ENCODE measurements around the gene DUOXA2. TPM values are rescaled to one million over a fixed set of nuclear protein-coding genes. Genes with fewer than 3 reads are reported as not detected.

Gene DUOXA2
- total RNA-seq, 1 experiment from 2014 or later, result not detected

- H3K36me3 Mint-ChIP-seq, result no peaks in the 10 kb centered on the region
- no peak overlapping the region for H3K27ac Mint-ChIP-seq
- peak overlapping the region; percentile 64 for H3K4me3 Mint-ChIP-seq
- DNase-seq (ENCODE audit: low spot score), result no peak
- H3K9me3 Mint-ChIP-seq, result no peaks in the 10 kb centered on the region
- H3K4me1 Mint-ChIP-seq, result peaks cover 44% of the 10 kb centered on the region
- peak; percentile 3 for ATAC-seq
- CTCF ChIA-PET, result interaction anchor here (1.0 to 8.3 kb wide), 7 partner anchors 10 to 425 kb away, joined by 3 to 231 read pairs (median 4); partner anchors contain the start of genes DUOX1 and DUOXA1
- peaks cover 100% of the 10 kb centered on the region for H3K27me3 Mint-ChIP-seq (ENCODE audit: low read depth)
- TF ChIP-seq MXD4 (CRISPR knock-in tag; IDR thresholded peaks at IDR 0.05; ENCODE audit: borderline replicate concordance) (no peak), SP1 (CRISPR knock-in tag; conservative IDR thresholded peaks at IDR 0.05) (no peak), CTCF (IDR thresholded peaks at IDR 0.05) (no peak), ELF4 (CRISPR knock-in tag; IDR thresholded peaks at IDR 0.05; ENCODE audit: low read depth) (no peak), RELA (CRISPR knock-in tag; IDR thresholded peaks at IDR 0.05; ENCODE audit: borderline replicate concordance) (no peak), ZNF219 (CRISPR knock-in tag; IDR thresholded peaks at IDR 0.05; ENCODE audit: borderline replicate concordance) (no peak), ETV6 (CRISPR knock-in tag; IDR thresholded peaks at IDR 0.05) (no peak), SMAD4 (CRISPR knock-in tag; IDR thresholded peaks at IDR 0.05) (no peak), GRHL2 (CRISPR knock-in tag; IDR thresholded peaks at IDR 0.05; ENCODE audit: insufficient replicate concordance, severe bottlenecking) (no peak), ZNF671 (CRISPR knock-in tag; IDR thresholded peaks at IDR 0.05) (no peak), ZNF396 (CRISPR knock-in tag; IDR thresholded peaks at IDR 0.05; ENCODE audit: borderline replicate concordance) (no peak), MYBL2 (CRISPR knock-in tag; IDR thresholded peaks at IDR 0.05) (no peak)
- TF ChIP-seq, protein P1, sequence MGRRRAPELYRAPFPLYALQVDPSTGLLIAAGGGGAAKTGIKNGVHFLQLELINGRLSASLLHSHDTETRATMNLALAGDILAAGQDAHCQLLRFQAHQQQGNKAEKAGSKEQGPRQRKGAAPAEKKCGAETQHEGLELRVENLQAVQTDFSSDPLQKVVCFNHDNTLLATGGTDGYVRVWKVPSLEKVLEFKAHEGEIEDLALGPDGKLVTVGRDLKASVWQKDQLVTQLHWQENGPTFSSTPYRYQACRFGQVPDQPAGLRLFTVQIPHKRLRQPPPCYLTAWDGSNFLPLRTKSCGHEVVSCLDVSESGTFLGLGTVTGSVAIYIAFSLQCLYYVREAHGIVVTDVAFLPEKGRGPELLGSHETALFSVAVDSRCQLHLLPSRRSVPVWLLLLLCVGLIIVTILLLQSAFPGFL (CRISPR knock-in tag; IDR thresholded peaks at IDR 0.05; ENCODE audit: borderline replicate concordance), result no peak
- TF ChIP-seq, protein P2, sequence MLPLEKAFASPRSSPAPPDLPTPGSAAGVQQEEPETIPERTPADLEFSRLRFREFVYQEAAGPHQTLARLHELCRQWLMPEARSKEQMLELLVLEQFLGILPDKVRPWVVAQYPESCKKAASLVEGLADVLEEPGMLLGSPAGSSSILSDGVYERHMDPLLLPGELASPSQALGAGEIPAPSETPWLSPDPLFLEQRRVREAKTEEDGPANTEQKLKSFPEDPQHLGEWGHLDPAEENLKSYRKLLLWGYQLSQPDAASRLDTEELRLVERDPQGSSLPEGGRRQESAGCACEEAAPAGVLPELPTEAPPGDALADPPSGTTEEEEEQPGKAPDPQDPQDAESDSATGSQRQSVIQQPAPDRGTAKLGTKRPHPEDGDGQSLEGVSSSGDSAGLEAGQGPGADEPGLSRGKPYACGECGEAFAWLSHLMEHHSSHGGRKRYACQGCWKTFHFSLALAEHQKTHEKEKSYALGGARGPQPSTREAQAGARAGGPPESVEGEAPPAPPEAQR (CRISPR knock-in tag; IDR thresholded peaks at IDR 0.05), result no peak
- TF ChIP-seq, protein P3, sequence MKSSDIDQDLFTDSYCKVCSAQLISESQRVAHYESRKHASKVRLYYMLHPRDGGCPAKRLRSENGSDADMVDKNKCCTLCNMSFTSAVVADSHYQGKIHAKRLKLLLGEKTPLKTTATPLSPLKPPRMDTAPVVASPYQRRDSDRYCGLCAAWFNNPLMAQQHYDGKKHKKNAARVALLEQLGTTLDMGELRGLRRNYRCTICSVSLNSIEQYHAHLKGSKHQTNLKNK (CRISPR knock-in tag; IDR thresholded peaks at IDR 0.05), result no peak
- TF ChIP-seq, protein P4, sequence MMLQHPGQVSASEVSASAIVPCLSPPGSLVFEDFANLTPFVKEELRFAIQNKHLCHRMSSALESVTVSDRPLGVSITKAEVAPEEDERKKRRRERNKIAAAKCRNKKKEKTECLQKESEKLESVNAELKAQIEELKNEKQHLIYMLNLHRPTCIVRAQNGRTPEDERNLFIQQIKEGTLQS (CRISPR knock-in tag; conservative IDR thresholded peaks at IDR 0.05), result no peak
- TF ChIP-seq, protein P5, sequence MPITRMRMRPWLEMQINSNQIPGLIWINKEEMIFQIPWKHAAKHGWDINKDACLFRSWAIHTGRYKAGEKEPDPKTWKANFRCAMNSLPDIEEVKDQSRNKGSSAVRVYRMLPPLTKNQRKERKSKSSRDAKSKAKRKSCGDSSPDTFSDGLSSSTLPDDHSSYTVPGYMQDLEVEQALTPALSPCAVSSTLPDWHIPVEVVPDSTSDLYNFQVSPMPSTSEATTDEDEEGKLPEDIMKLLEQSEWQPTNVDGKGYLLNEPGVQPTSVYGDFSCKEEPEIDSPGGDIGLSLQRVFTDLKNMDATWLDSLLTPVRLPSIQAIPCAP (CRISPR knock-in tag; IDR thresholded peaks at IDR 0.05), result no peak
- TF ChIP-seq, protein P6, sequence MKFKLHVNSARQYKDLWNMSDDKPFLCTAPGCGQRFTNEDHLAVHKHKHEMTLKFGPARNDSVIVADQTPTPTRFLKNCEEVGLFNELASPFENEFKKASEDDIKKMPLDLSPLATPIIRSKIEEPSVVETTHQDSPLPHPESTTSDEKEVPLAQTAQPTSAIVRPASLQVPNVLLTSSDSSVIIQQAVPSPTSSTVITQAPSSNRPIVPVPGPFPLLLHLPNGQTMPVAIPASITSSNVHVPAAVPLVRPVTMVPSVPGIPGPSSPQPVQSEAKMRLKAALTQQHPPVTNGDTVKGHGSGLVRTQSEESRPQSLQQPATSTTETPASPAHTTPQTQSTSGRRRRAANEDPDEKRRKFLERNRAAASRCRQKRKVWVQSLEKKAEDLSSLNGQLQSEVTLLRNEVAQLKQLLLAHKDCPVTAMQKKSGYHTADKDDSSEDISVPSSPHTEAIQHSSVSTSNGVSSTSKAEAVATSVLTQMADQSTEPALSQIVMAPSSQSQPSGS (CRISPR knock-in tag; IDR thresholded peaks at IDR 0.05; ENCODE audit: borderline replicate concordance, low read depth), result no peak
- POLR2A ChIA-PET, result no interaction called here
These were observed 641 bp upstream of the DUOXA2 start for GRCh38 chr15:45113380-45113990.
